ENCODE measurements around the gene ADGRA3. TPM values are rescaled to one million over a fixed set of nuclear protein-coding genes. Genes with fewer than 3 reads are reported as not detected.

The ADGRA3 gene
- total RNA-seq, 1 experiment from 2014 or later: 41.2 TPM

- in situ Hi-C loops (cut with HindIII; ENCODE audit: low pct_unique_long_range_greater_than_20kb, low sequenced_read_pairs): no loop called here
- POLR2A ChIA-PET: no interaction called here
- ATAC-seq: no peak
Observed at GRCh38 chr4:22430626-22431025, 85.2 kb downstream of the ADGRA3 start.

GRCh38 chr4:22428441-22428840 is 87.4 kb downstream of the ADGRA3 start:
- intact Hi-C loops (cut with micrococcal nuclease; ENCODE audit: unreplicated experiment): no loop called here
- H3K36me3 ChIP-seq (ENCODE audit: control insufficient read depth, insufficient read depth, low read length): no peaks in the 10 kb centered on the region; the same call in 1 of the 2 replicates
- no peaks in the 10 kb centered on the region for H3K9me3 ChIP-seq (ENCODE audit: control insufficient read depth, insufficient read depth, low read depth, low read length)
- H3K4me1 ChIP-seq (ENCODE audit: control insufficient read depth, insufficient read depth, low read length): no peaks in the 10 kb centered on the region
- H3K27ac ChIP-seq (ENCODE audit: low read length): no peak overlapping the region
- in situ Hi-C loops (cut with HindIII; ENCODE audit: low pct_unique_long_range_greater_than_20kb, low sequenced_read_pairs): no loop called here
- no peak for ATAC-seq
- POLR2A ChIA-PET: no interaction called here
- TF ChIP-seq REST (IDR thresholded peaks at IDR 0.05; ENCODE audit: insufficient read depth in 1 of 2, low read depth in 2 of 2, low read length in 1 of 2): no peak
- TF ChIP-seq SIN3A (IDR thresholded peaks at IDR 0.05; ENCODE audit: borderline replicate concordance, insufficient read depth, low read depth, low read length): no peak
- no peak for TF ChIP-seq POLR2AphosphoS5 (IDR thresholded peaks at IDR 0.05; ENCODE audit: low read depth, low read length)
- TF ChIP-seq CTCF (IDR thresholded peaks at IDR 0.05): no peak
- no peak for TF ChIP-seq TCF7L2 (IDR thresholded peaks at IDR 0.05; ENCODE audit: low read depth, low read length)
- H3K27me3 ChIP-seq (ENCODE audit: control insufficient read depth, insufficient read depth, low read length): no peaks in the 10 kb centered on the region
- no peak for DNase-seq (ENCODE audit: low read depth, low spot score)
- BruUV-seq (replicated peaks): no TSS peak
- H3K4me3 ChIP-seq (ENCODE audit: low read depth in 2 of 2, low read length in 2 of 2): no peak overlapping the region
- CTCF ChIA-PET: no interaction called here

More at GRCh38 chr4:22430626-22431025, 85.2 kb downstream of the ADGRA3 start:
- H3K4me3 ChIP-seq (ENCODE audit: low read depth in 2 of 2, low read length in 2 of 2): no peak overlapping the region
- TF ChIP-seq REST (IDR thresholded peaks at IDR 0.05; ENCODE audit: insufficient read depth in 1 of 2, low read depth in 2 of 2, low read length in 1 of 2) (no peak), CTCF (IDR thresholded peaks at IDR 0.05) (no peak), POLR2AphosphoS5 (IDR thresholded peaks at IDR 0.05; ENCODE audit: low read depth, low read length) (no peak), TCF7L2 (IDR thresholded peaks at IDR 0.05; ENCODE audit: low read depth, low read length) (no peak), SIN3A (IDR thresholded peaks at IDR 0.05; ENCODE audit: borderline replicate concordance, insufficient read depth, low read depth, low read length) (no peak)
- H3K36me3 ChIP-seq (ENCODE audit: control insufficient read depth, insufficient read depth, low read length): no peaks in the 10 kb centered on the region
- no peak for DNase-seq (ENCODE audit: low read depth, low spot score)
- no peaks in the 10 kb centered on the region for H3K4me1 ChIP-seq (ENCODE audit: control insufficient read depth, insufficient read depth, low read length)
- no peaks in the 10 kb centered on the region for H3K27me3 ChIP-seq (ENCODE audit: control insufficient read depth, insufficient read depth, low read length)
- no peaks in the 10 kb centered on the region for H3K9me3 ChIP-seq (ENCODE audit: control insufficient read depth, insufficient read depth, low read depth, low read length)
- CTCF ChIA-PET: no interaction called here
- no TSS peak for BruUV-seq (replicated peaks)
- H3K27ac ChIP-seq (ENCODE audit: low read length): no peak overlapping the region
- intact Hi-C loops (cut with micrococcal nuclease; ENCODE audit: unreplicated experiment): no loop called here
